Measurements from ENCODE around the gene ATN1. TPM values are rescaled to one million over a fixed set of nuclear protein-coding genes. Genes with fewer than 3 reads are reported as not detected.

Gene ATN1
- total and polyA plus RNA-seq, 10 donors = 10.1 to 112 (median 73.1) TPM

- Histone ChIP-seq H3K9me3 (no peaks in the 10 kb centered on the region), H3K4me3 (peak overlapping the region in 2 of 8 donors; percentile 17 to 97), H3K4me1 (peaks cover 56 to 90% (median 74%) of the 10 kb centered on the region in 6 donors), H3K27ac (peak overlapping the region; percentile 80 to 99 (median 93)), H3K27me3 (replicated peaks in 1 of 7) (no peaks in the 10 kb centered on the region), H3K36me3 (peaks cover 2 to 68% (median 51%) of the 10 kb centered on the region in 6 donors)
- DNase-seq = peak; percentile 84
- WGBS, 5 donors = 69 to 76% (median 71%) methylated on average over 23 to 25 of the region's 25 CpGs
- intact Hi-C loops (cut with DNase I; ENCODE audit: low total_unique reads) = loop anchor here (10.0 kb wide), 1 partner anchor 98 kb away; the partner anchor contains the start of gene TPI1
- TF ChIP-seq POLR2AphosphoS5 (IDR thresholded peaks at IDR 0.05) (peak; percentile 28 to 83 (median 67)), CTCF (IDR thresholded peaks at IDR 0.05 in 8 of 11, conservative IDR thresholded peaks at IDR 0.05 in 3 of 11) (no peak)
These were observed 34.7 kb downstream of the ATN1 start for GRCh38 chr12:6962285-6963015.

GRCh38 chr12:6963016-6963731 lies 35.4 kb downstream of the ATN1 start:
- Histone ChIP-seq H3K9me3 (no peaks in the 10 kb centered on the region), H3K27me3 (replicated peaks in 1 of 7) (no peaks in the 10 kb centered on the region), H3K4me3 (no peak overlapping the region), H3K36me3 (peaks cover 2 to 68% (median 52%) of the 10 kb centered on the region in 6 donors), H3K4me1 (peaks cover 49 to 90% (median 71%) of the 10 kb centered on the region in 6 donors), H3K27ac (peak overlapping the region in 4 of 8 donors; percentile 97 to 99 (median 98))
- intact Hi-C loops (cut with DNase I; ENCODE audit: low total_unique reads) = loop anchor here (10.0 kb wide), 1 partner anchor 98 kb away; the partner anchor contains the start of gene TPI1
- WGBS, 5 donors = 80 to 88% (median 85%) methylated on average over 24 to 32 of the region's 32 CpGs
- DNase-seq = peak; percentile 87
- TF ChIP-seq POLR2AphosphoS5 (IDR thresholded peaks at IDR 0.05) (peak in 1 of 3 donors; percentile 53), CTCF (IDR thresholded peaks at IDR 0.05 in 8 of 11, conservative IDR thresholded peaks at IDR 0.05 in 3 of 11) (no peak)

GRCh38 chr12:6963791-6964413 lies 36.1 kb downstream of the ATN1 start:
- Histone ChIP-seq H3K36me3 (peaks cover 2 to 69% (median 55%) of the 10 kb centered on the region in 6 donors), H3K4me1 (peaks cover 45 to 90% (median 71%) of the 10 kb centered on the region in 6 donors), H3K27me3 (replicated peaks in 1 of 7) (no peaks in the 10 kb centered on the region), H3K9me3 (no peaks in the 10 kb centered on the region), H3K27ac (peak overlapping the region in 7 of 8 donors; percentile 67 to 99 (median 82)), H3K4me3 (no peak overlapping the region)
- intact Hi-C loops (cut with DNase I; ENCODE audit: low total_unique reads) = loop anchor here (10.0 kb wide), 1 partner anchor 99 kb away; the partner anchor contains the start of gene TPI1
- WGBS, 5 donors = 66 to 80% (median 73%) methylated on average over 13 to 17 of the region's 17 CpGs
- peak; percentile 84 for DNase-seq
- TF ChIP-seq POLR2AphosphoS5 (IDR thresholded peaks at IDR 0.05) (peak in 1 of 3 donors; percentile 2), CTCF (IDR thresholded peaks at IDR 0.05 in 8 of 11, conservative IDR thresholded peaks at IDR 0.05 in 3 of 11) (no peak)

Measured in spleen (tissue), 11 donors.